GM20000 (cell line): Measurements from ENCODE around the gene GET3.

ENCODE experiments used
- DNase-seq: peaks from one replicate; pipeline ENCODE4 v3.0.0; 2012; ENCODE audit warnings: low spot score
- TF ChIP-seq, protein P1 (sequence below): IDR thresholded peaks from 2 replicates; pipeline ENCODE4 v1.5.1; 2012; ENCODE audit warnings: mild to moderate bottlenecking, control low read depth; ENCODE audit errors: extremely low read depth, missing control alignments

The GET3 gene

DNA sequence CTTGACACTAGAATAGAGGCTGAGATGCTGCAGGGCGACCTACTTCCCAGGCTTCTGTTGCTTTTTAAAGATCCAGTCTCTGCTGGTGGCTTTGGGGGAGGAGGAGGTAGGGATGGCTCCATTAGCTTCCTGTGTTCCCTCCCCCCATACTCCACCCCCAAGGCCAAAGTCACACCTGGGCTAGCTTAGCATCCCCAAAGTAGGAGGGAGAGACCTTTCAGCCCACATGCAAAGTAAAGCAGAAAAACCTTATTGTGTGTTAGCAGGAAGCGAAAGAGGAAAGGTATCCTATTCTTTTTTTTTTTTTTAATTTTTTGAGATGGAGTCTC is 10.3 kb upstream of the GET3 start:
- DNase-seq, result no peak

DNA sequence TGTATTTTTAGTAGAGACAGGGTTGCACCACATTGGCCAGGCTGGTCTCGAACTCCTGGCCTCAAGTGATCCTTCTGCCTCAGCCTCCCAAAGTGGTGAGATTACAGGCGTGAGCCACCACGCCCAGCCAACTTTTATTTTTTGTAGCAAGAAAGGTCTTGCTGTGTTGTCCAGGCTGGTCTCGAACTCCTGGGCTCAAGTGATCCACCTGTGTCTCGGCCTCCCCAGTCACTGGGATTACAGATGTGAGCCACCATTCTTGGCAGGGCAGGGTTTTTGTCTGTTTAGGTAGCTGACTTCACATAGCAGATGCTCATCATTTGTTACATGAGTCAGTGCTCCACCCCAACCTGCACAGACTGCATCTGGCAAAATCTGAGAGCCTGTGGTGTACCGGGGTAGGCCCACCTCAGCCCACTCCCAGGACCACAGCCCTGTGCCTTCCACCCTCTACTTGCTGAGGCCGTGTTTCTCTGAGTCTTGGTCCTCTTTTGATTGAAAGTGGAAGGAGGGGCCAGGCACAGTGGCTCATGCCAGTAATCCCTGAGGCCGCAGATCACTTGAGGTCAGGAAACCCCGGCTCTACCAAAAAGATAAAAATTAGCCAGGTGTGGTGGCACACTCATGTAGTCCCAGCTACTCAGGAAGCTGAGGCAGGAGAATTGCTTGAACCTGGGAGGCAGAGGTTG is 9.4 kb upstream of the GET3 start:
- DNase-seq, result no peak
- TF ChIP-seq, protein P1, sequence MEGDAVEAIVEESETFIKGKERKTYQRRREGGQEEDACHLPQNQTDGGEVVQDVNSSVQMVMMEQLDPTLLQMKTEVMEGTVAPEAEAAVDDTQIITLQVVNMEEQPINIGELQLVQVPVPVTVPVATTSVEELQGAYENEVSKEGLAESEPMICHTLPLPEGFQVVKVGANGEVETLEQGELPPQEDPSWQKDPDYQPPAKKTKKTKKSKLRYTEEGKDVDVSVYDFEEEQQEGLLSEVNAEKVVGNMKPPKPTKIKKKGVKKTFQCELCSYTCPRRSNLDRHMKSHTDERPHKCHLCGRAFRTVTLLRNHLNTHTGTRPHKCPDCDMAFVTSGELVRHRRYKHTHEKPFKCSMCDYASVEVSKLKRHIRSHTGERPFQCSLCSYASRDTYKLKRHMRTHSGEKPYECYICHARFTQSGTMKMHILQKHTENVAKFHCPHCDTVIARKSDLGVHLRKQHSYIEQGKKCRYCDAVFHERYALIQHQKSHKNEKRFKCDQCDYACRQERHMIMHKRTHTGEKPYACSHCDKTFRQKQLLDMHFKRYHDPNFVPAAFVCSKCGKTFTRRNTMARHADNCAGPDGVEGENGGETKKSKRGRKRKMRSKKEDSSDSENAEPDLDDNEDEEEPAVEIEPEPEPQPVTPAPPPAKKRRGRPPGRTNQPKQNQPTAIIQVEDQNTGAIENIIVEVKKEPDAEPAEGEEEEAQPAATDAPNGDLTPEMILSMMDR, result no peak

More for the DNA sequence above, 10.3 kb upstream of the GET3 start:
- TF ChIP-seq, protein P1, result no peak

DNA sequence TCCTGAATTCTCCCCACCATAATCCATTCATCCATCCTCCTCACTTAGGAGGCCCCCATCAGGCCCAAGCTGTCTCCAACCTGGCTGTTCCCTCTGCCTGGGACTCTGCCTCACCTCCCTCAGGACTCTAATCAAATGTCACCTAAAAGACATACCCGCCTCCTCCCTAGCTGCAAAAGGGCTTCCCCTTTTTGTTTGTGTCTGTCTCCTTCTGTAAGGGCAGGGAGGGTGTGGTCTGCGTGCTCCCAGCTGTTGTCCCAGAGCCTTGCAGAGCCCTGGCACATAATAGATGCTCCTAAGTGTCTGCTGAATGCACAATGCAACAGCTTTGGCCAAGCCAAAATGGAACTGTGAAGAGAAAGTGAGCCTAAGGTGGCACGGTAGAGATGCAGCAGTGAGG is 7.2 kb upstream of the GET3 start:
- no peak for DNase-seq
- TF ChIP-seq, protein P1, result no peak

DNA sequence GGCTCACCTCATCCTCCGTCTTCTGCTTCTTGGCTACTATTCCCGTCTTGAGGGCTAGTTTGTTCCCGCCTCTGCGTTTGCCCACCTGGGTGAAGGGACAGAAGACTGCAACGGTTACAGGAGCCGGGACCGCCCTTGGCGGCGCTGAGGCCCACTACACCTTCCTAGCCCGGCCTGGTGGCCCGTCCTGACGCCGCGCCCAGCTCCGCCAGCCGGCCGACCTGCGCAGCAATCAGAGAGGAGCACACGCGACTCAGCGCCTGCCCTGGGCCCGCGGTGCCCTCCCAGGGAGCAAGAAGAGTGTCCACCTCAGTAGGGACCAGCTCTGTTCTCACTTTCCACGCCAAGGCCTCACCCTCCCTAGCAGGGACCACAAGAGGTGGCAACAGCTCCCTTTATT is 6.0 kb upstream of the GET3 start:
- no peak for DNase-seq
- TF ChIP-seq, protein P1, result no peak

DNA sequence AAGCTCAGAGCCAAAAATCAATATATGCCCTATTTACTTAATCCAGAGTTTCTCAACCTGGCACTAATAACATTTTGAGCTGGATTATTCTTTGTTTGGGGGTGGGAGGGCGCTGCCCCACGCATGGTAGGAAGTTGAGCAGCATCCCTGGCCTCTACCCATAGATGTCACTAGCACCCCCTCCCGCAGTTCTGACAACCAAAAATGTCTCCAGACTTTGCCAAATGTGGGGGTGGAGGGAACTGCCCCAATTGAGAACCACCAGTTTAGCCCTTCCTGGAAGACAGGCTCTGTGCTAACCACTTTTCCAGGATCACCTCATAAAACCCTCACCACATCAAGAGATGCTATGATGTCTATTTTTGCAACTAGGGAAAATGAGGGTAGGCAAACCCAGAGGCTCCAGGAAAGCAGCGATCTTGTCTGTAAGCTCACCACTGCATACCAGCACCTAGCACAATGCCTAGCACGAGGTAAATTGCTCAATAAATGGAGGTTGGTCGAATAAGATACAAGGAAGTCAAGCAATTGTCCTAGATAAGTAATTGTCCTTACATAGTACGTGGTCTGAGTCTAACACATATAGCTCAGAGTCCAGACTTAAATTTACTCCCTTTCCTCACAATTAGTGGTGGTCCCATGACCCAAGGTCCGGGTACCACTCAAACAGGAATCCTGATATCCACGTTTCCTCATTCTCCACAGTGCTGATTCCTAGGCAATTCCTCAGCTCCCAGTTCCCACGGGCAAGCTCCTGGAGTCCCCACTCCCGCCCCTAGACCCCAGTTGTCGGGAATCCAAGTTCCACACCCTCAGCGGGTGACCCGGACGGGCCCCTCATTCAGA is 3.7 kb upstream of the GET3 start:
- DNase-seq, result peak; percentile 82
- TF ChIP-seq, protein P1, result peak; percentile 49

DNA sequence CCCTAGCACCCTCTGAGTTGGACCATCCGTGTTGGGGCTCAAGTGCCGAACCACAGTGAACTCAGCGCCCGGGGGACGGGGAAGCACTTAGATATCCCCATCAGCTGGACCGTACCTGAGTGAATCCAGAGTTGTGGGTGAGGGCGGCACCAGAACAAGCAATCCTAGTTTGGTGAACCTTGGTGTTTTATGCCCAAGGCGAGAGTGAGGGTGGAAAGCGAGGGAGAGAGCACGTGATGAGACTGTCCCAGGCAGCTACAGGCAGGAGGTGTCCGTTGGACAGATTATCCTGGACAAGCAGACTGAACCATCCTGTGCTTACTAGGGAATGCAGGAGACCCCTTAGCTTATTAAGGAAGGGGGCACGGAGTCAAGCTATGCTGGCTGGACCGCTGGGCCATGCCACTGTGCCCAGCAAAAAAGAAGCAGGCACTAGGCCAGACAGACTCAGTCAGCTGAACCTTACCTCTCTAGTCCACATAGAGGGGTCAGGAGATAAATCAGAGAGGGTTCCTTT is 596 bp downstream of the GET3 start:
- TF ChIP-seq, protein P1, result no peak

More for the DNA sequence above, 596 bp downstream of the GET3 start:
- DNase-seq, result no peak
